SK-N-SH (cell line): ENCODE data around the gene PIP5K1B. TPM values are rescaled to one million over a fixed set of nuclear protein-coding genes. Genes with fewer than 3 reads are reported as not detected.

Source experiments
- CTCF ChIA-PET: fragments of 300-600, 350-600 bp; formaldehyde crosslinking; extraction: SDS; loops from one replicate; lab custom pipeline; 2021; lab: Yijun Ruan, JAX
- POLR2A ChIA-PET: fragments of 350-600 bp; sonication (Branson Sonifier 250); formaldehyde crosslinking; extraction: SDS; loops from one replicate; lab custom pipeline; 2020; ENCODE audit warnings: antibody characterized with exemption, inconsistent platforms; lab: Yijun Ruan, JAX
- DNase-seq: peaks from one replicate; pipeline ENCODE4 v3.0.0; 2012
- H2AFZ ChIP-seq: fragments of 200-600 bp; sonication (generic); 2 replicates; pipeline ENCODE4 v1.8.1; 2016; ENCODE audit warnings: antibody characterized with exemption, mild to moderate bottlenecking, low read depth
- H3F3A ChIP-seq: fragments of 200-600 bp; sonication (generic); replicated peaks from 2 replicates; pipeline ENCODE3; 2016; ENCODE audit warnings: antibody characterized with exemption, mild to moderate bottlenecking; ENCODE audit not compliant: insufficient read depth
- H3K27ac ChIP-seq, 2 experiments: fragments of 200-500 bp in 1 of 2; fragments of 200-600 bp in 1 of 2; sonication (Bioruptor generic) in 1 of 2; sonication (generic), shearing (Covaris generic) in 1 of 2; 2 replicates each; pipeline versions ENCODE4 v1.5.1 to v1.6.1; 2014 to 2016; ENCODE audit warnings: low read depth in 2 of 2, inconsistent platforms in 1 of 2, low read length in 1 of 2, mild to moderate bottlenecking in 1 of 2, mixed read lengths in 1 of 2
- H3K27me3 ChIP-seq: fragments of 200-600 bp; sonication (generic), shearing (Covaris generic); 2 replicates; pipeline ENCODE4 v1.6.1; 2016; ENCODE audit warnings: mixed run types; ENCODE audit not compliant: insufficient read depth
- H3K36me3 ChIP-seq, 2 experiments: fragments of 200-500 bp in 1 of 2; fragments of 200-600 bp in 1 of 2; sonication (Bioruptor generic) in 1 of 2; sonication (generic) in 1 of 2; replicated peaks in 1 of 2; 2 replicates each; pipeline versions ENCODE3 to v1.5.1; 2014 to 2016; ENCODE audit warnings: low read length in 1 of 2, mild to moderate bottlenecking in 1 of 2; ENCODE audit not compliant: insufficient read depth in 2 of 2, control insufficient read depth in 1 of 2
- H3K4me1 ChIP-seq, 2 experiments: fragments of 200-500 bp in 1 of 2; fragments of 200-600 bp in 1 of 2; sonication (Bioruptor generic) in 1 of 2; sonication (generic), shearing (Covaris generic) in 1 of 2; 2 replicates each; pipeline versions ENCODE4 v1.5.1 to v1.6.1; 2014 to 2016; ENCODE audit warnings: low read depth in 1 of 2, low read length in 1 of 2, mixed run types in 1 of 2; ENCODE audit not compliant: insufficient read depth in 2 of 2, control insufficient read depth in 1 of 2
- H3K4me2 ChIP-seq: fragments of 200-600 bp; sonication (generic), shearing (Covaris generic); 2 replicates; pipeline ENCODE4 v1.6.1; 2017; ENCODE audit warnings: mixed run types
- H3K4me3 ChIP-seq, 2 experiments: fragments of 200-500 bp in 1 of 2; fragments of 200-600 bp in 1 of 2; sonication (Bioruptor generic) in 1 of 2; sonication (generic), shearing (Covaris generic) in 1 of 2; 2 replicates each; pipeline versions ENCODE4 v1.5.1 to v1.8.1; 2014 to 2016; ENCODE audit warnings: low read depth in 2 of 2, inconsistent platforms in 1 of 2, low read length in 1 of 2, mild to moderate bottlenecking in 1 of 2, mixed read lengths in 1 of 2, moderate library complexity in 1 of 2
- H3K79me2 ChIP-seq: fragments of 200-600 bp; sonication (generic); 2 replicates; pipeline ENCODE4 v1.8.1; 2017; ENCODE audit warnings: mild to moderate bottlenecking; ENCODE audit not compliant: insufficient read depth
- H3K9ac ChIP-seq: fragments of 200-600 bp; sonication (generic); 2 replicates; pipeline ENCODE4 v1.6.1; 2017; ENCODE audit warnings: mixed run types
- H3K9me2 ChIP-seq: fragments of 200-600 bp; sonication (generic); 2 replicates; pipeline ENCODE4 v1.6.1; 2017; ENCODE audit warnings: mixed run types
- H3K9me3 ChIP-seq: fragments of 200-600 bp; sonication (generic); 2 replicates; pipeline ENCODE4 v1.6.1; 2017; ENCODE audit warnings: mixed run types, mild to moderate bottlenecking, moderate library complexity
- H4K20me1 ChIP-seq: fragments of 200-600 bp; sonication (generic); 2 replicates; pipeline ENCODE4 v1.6.1; 2017; ENCODE audit warnings: mild to moderate bottlenecking, mixed run types; ENCODE audit not compliant: insufficient read depth
- EP300 ChIP-seq, 2 experiments: IDR thresholded peaks; 2 replicates each; pipeline versions ENCODE4 v1.4.0 to v1.6.1; 2012; ENCODE audit warnings: borderline replicate concordance in 1 of 2, low read depth in 1 of 2, low read length in 1 of 2
- EZH2phosphoT487 ChIP-seq: fragments of 200-600 bp; sonication (generic); IDR thresholded peaks from 2 replicates; pipeline ENCODE4 v1.6.1; 2017; ENCODE audit warnings: low read depth, mixed run types, mild to moderate bottlenecking, antibody characterized with exemption, moderate library complexity, borderline replicate concordance
- FOXM1 ChIP-seq: IDR thresholded peaks from 2 replicates; pipeline ENCODE4 v1.4.0; 2012; ENCODE audit warnings: low read depth, mild to moderate bottlenecking
- GABPA ChIP-seq: IDR thresholded peaks from 2 replicates; pipeline ENCODE4 v1.4.0; 2012; ENCODE audit warnings: low read depth, mild to moderate bottlenecking
- JUND ChIP-seq: IDR thresholded peaks from 2 replicates; pipeline ENCODE4 v1.4.0; 2012
- MAX ChIP-seq: IDR thresholded peaks from 2 replicates; pipeline ENCODE4 v1.4.0; 2012; ENCODE audit warnings: low read depth
- MXI1 ChIP-seq: IDR thresholded peaks from 2 replicates; pipeline ENCODE4 v1.6.1; 2012; ENCODE audit warnings: mild to moderate bottlenecking, low read depth, low read length, improper control_type of control experiment
- NFIC ChIP-seq: IDR thresholded peaks from 2 replicates; pipeline ENCODE4 v1.4.0; 2012; ENCODE audit warnings: borderline replicate concordance
- PBX3 ChIP-seq: IDR thresholded peaks from 2 replicates; pipeline ENCODE4; 2012
- POLR2AphosphoS5 ChIP-seq: IDR thresholded peaks from 2 replicates; pipeline ENCODE4 v1.6.1; 2012; ENCODE audit warnings: low read depth, low read length
- RAD21 ChIP-seq: IDR thresholded peaks from 2 replicates; pipeline ENCODE4 v1.6.1; 2012; ENCODE audit warnings: mild to moderate bottlenecking, low read length
- RCOR1 ChIP-seq: fragments of 150-350 bp; IDR thresholded peaks from 2 replicates; pipeline ENCODE4 v1.6.1; 2017; ENCODE audit warnings: antibody characterized with exemption, low read length
- REST ChIP-seq: IDR thresholded peaks from 2 replicates; pipeline ENCODE4 v1.6.1; 2012; ENCODE audit warnings: mild to moderate bottlenecking, low read depth, low read length, moderate library complexity
- RXRA ChIP-seq: IDR thresholded peaks from 2 replicates; pipeline ENCODE4 v1.4.0; 2012; ENCODE audit warnings: low read depth, mild to moderate bottlenecking, borderline replicate concordance
- SMC3 ChIP-seq: IDR thresholded peaks from 2 replicates; pipeline ENCODE4 v1.6.1; 2012; ENCODE audit warnings: low read depth, low read length, improper control_type of control experiment
- TAF1 ChIP-seq: IDR thresholded peaks from 2 replicates; pipeline ENCODE4 v1.6.1; 2012; ENCODE audit warnings: low read depth, mild to moderate bottlenecking, low read length, moderate library complexity, borderline replicate concordance
- TEAD4 ChIP-seq: IDR thresholded peaks from 2 replicates; pipeline ENCODE4 v1.4.0; 2012; ENCODE audit warnings: mild to moderate bottlenecking, borderline replicate concordance; ENCODE audit not compliant: insufficient read depth
- USF1 ChIP-seq: IDR thresholded peaks from 2 replicates; pipeline ENCODE4 v1.4.0; 2012; ENCODE audit warnings: low read depth, borderline replicate concordance
- YY1 ChIP-seq: IDR thresholded peaks from 2 replicates; pipeline ENCODE4 v1.4.0; 2012; ENCODE audit warnings: low read depth, mild to moderate bottlenecking
- ZBTB33 ChIP-seq: IDR thresholded peaks from 2 replicates; pipeline ENCODE4 v1.4.0; 2012; ENCODE audit warnings: low read depth, borderline replicate concordance
- WGBS: methylation state at CpG from one replicate; pipeline ENCODE4 v1.1.6; 2017; ENCODE audit warnings: low lambda C conversion rate; 5-methylcytosine and 5-hydroxymethylcytosine counted together
- polyA plus RNA-seq, 3 experiments: library from polyadenylated mRNA; depleted of rRNA; stranded (reverse); fragments of >200 nt; gene quantifications; 2 replicates each; pipeline ENCODE4 v1.2.3, GENCODE V29; 2012

The PIP5K1B gene
- polyA plus RNA-seq, 1 of the 3 experiments (the other 2 are of a cell fraction) = not detected

- H3K4me3 ChIP-seq = no peak overlapping the region
- TF ChIP-seq JUND (no peak), POLR2AphosphoS5 (no peak), EZH2phosphoT487 (no peak), NFIC (no peak), GABPA (no peak), RXRA (no peak), RCOR1 (no peak), SMC3 (no peak), USF1 (no peak), EP300 (IDR thresholded peaks at IDR 0.05; ENCODE audit: borderline replicate concordance in 1 of 2, low read depth in 1 of 2, low read length in 1 of 2) (no peak), FOXM1 (no peak), MAX (no peak), ZBTB33 (no peak), TEAD4 (no peak)
- TF ChIP-seq, all 33 proteins: peak for 0
- CTCF ChIA-PET = no interaction called here
Measured at GRCh38 chr9:68704498-68704813, 584 bp upstream of the PIP5K1B start.

GRCh38 chr9:68705531-68706362, 707 bp downstream of the PIP5K1B start:
- Histone ChIP-seq H3K36me3 (no peaks in the 10 kb centered on the region), H3K9ac (no peak overlapping the region), H3K9me2 (no peaks in the 10 kb centered on the region), H3K4me3 (peak overlapping the region in 1 of 2 experiments; percentile 41; a peak in 1 of 4 replicates), H3K4me2 (peak overlapping the region; percentile 70; the same call in 1 of the 2 replicates), H3F3A (no peaks in the 10 kb centered on the region), H3K79me2 (no peaks in the 10 kb centered on the region), H3K4me1 (no peaks in the 10 kb centered on the region), H4K20me1 (no peaks in the 10 kb centered on the region), H3K9me3 (no peaks in the 10 kb centered on the region), H3K27ac (no peak overlapping the region), H2AFZ (0 out of 2 replicates have a peak overlapping the region, but pooled peaks have one; percentile 29), H3K27me3 (peaks cover 40% of the 10 kb centered on the region)
- CTCF ChIA-PET = no interaction called here
- peak; percentile 31 for DNase-seq
- POLR2A ChIA-PET = no interaction called here
- 1% methylated on average over 11 of the region's 62 CpGs for WGBS
- TF ChIP-seq TAF1 (no peak), MXI1 (no peak), PBX3 (no peak), REST (no peak), YY1 (no peak), MAX (no peak), RCOR1 (no peak), RAD21 (no peak), SMC3 (no peak)

More at GRCh38 chr9:68704498-68704813, 584 bp upstream of the PIP5K1B start:
- no peaks in the 10 kb centered on the region for H3K9me3 ChIP-seq
- no peaks in the 10 kb centered on the region for H3F3A ChIP-seq
- no peaks in the 10 kb centered on the region for H4K20me1 ChIP-seq
- POLR2A ChIA-PET = no interaction called here
- 11% methylated on average over 7 of the region's 11 CpGs for WGBS
- no peak overlapping the region for H3K4me2 ChIP-seq
- no peaks in the 10 kb centered on the region for H3K4me1 ChIP-seq
- no peak overlapping the region for H3K9ac ChIP-seq
- no peaks in the 10 kb centered on the region for H3K9me2 ChIP-seq
- H3K27me3 ChIP-seq = peaks cover 40% of the 10 kb centered on the region
- no peak overlapping the region for H3K27ac ChIP-seq
- H2AFZ ChIP-seq = no peak overlapping the region
- no peaks in the 10 kb centered on the region for H3K36me3 ChIP-seq
- DNase-seq = no peak
- H3K79me2 ChIP-seq = no peaks in the 10 kb centered on the region
